Activated CD8-positive, alpha-beta memory T cell treated with anti-CD3 and anti-CD28 coated beads for 1 hour (primary cell): Measurements from ENCODE around the gene ITGB3BP.
"Not testable (repeated sequence)": the region's sequence is repeated elsewhere in the genome, so short reads cannot be mapped to it uniquely, and the experiment has no call there.

Experiments used
- DNase-seq, 2 donors: peaks; one replicate each; pipeline ENCODE4 v3.0.0-alpha.2; 2020; ENCODE audit warnings: low read depth in 1 of 2; ENCODE audit errors: extremely low read depth in 1 of 2

The ITGB3BP gene

DNA sequence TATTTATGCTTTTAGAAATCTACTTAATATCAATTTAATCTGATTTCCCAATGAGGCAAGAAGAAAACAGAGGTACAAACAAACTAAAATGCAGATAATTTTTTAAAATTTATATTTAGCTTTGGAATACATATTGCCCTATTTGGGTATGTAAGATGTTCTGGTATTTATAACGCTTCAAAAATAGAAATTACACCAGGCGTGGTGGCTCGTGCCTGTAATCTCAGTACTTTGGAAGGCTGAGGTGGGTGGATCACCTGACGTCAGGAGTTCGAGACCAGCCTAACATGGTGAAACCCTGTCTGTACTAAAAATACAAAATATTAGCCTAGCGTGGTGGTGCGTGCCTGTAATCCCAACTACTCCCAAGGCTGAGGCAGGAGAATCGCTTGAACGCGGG, 13.3 kb downstream of the ITGB3BP start:
- DNase-seq, result no peak

- DNase-seq, result no peak
Observed at GRCh38 chr1:63506782-63507181, 16.2 kb downstream of the ITGB3BP start.

GRCh38 chr1:63501256-63501655, 21.8 kb downstream of the ITGB3BP start:
- DNase-seq, result no peak

DNA sequence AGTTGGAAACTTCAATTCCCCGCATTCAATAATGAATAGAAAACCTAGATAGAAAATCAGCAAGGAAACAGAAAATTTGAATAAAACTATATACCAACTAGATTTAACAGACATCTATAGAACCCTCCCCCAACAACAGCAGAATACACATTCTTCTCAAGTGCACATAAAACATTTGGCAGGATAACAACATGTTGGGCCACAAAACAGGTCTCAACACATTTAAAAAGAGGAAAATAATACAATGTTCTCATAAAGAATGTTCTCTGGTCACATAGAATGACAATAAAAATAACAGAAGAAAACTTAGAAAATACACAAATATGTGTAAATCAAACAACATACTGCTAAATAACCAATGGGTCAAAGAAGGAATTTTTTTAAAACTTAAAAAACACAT, 24.9 kb downstream of the ITGB3BP start:
- DNase-seq, result no peak

DNA sequence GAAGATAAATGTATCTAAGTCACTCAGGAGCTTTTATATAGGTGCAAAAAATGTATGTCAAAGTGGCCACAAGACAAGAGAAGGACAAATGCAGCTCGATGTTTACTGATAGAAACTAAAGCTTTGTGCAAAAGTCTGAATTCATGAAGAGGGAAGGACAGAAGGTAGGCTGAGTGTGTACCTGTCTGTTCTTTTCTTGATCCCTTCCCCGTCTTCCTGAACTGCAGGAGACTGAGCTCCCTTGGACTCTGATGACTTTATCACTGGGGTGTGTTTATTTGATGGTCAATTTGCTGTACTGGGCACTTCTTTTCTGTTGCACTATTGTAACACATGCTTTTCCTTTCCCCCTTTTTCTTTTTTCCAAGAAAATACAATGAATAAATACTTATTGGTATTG, 25.4 kb downstream of the ITGB3BP start:
- no peak for DNase-seq

GRCh38 chr1:63487336-63488065, 35.5 kb downstream of the ITGB3BP start:
- DNase-seq, result no peak

GRCh38 chr1:63486629-63487028, 36.4 kb downstream of the ITGB3BP start:
- DNase-seq, result no peak

DNA sequence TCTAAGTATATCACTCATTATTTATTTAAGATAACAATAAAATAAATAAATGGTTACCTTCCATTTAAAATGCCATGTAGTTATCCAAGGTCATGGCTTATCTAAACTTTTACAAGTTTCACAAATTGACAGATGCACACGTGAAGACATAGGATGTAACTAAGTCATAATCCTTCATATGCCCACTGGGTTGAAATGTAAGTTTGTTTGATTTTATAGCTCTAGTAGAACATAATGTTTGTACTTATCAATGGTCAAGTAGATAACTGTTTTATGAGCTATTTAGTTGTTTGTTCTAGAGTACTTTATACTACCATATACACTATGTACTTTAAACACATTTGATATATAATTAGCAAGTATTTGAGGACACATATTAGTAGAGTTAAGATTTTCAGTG, 43.0 kb downstream of the ITGB3BP start:
- DNase-seq, result no peak

GRCh38 chr1:63475761-63476160, 47.3 kb downstream of the ITGB3BP start:
- no peak for DNase-seq

DNA sequence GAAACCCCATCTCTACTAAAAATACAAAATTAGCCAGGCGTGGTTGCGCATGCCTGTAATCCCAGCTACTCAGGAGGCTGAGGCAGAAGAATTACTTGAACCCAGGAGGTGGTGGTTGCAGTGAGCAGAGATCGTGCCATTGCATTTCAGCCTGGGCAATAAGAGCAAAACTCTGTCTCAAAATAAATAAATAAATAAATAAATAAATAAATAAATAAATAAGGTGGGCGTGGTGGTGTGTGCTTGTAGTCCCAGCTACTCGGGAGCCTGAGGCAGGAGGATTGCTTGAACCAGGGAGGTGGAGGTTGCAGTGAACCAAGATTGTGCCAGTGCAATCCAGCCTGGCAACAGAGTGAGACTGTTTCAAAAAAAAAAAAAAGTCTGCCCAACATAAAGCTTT, 54.3 kb downstream of the ITGB3BP start:
- DNase-seq, result not testable (repeated sequence)

DNA sequence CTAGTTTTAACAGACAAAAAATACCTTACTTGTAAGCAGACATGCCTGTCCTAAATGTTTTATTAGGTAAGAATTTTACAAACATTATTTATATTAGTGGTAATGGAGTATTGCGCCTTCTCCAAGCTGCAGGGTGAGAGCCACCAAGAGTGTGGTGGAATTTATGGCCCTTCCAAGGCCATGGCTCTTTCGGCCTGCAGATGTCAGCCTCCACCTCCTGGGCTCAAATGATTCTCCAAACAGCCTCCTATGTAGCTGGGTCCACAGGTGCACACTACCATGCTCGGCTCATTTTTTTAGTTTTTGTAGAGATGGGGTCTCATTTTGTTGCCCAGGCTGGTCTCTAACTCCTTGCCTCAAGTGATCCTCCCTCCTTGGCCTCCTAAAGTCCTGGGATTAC, 56.3 kb downstream of the ITGB3BP start:
- no peak for DNase-seq

DNA sequence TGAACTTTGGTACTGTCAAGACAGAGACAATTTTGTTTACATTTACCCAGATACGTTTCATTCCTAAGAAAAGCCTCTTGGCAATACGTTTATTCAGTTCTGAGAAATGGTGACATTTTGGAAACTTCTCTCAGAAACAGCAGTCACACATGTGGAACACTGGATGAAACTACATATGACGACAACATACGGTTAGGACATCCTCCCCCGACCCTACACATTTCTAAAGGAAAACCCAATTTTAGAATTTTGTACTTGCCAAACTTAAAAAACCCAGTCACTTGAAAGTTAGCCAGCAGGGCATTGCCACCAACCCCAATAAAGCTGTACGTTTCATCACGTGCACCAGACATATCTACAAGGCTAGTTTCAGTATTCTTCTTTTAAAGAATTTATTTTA, 56.8 kb downstream of the ITGB3BP start:
- DNase-seq, result no peak

GRCh38 chr1:63463248-63463647, 59.8 kb downstream of the ITGB3BP start:
- DNase-seq, result no peak

GRCh38 chr1:63461661-63462230, 61.3 kb downstream of the ITGB3BP start:
- no peak for DNase-seq

DNA sequence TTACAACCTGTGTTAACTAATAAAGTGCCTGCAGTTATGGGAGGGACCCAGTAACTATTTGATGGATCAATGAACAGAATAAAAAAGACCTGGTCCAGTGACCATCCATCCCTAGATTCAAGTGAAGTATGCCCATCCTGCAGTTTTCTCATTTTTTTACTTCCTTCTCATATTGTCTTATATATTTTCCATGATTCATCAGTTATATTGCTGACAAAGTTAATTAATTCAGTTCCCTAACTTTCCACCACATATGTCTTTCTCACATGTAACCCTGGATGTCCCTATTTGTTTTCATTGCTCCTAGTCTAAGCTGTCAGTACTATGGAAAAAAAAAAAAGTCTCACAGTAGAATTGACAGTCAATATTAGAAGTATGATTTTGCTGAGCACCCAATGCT, 64.3 kb downstream of the ITGB3BP start:
- DNase-seq, result no peak

- DNase-seq, result no peak
Observed at GRCh38 chr1:63454269-63454668, 68.8 kb downstream of the ITGB3BP start.

DNA sequence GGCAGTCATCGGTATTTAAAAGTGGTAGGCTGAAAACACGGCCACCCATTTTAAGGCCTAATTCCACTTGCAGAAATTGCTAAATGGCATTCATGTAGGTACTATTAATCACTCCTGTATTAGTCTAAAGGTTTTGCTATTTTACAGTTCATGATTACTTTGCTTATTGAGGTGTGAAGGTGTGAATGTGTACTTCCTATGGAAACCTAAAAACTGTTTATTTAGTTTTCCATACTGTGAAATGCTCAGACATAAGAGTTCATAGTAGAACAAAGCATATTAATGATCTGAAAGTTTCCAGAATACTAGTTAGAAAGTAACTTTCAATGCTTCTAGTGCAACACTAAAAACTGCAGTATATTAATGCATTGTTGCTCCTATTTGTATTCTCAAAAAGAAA, 69.8 kb downstream of the ITGB3BP start:
- DNase-seq, result no peak

DNA sequence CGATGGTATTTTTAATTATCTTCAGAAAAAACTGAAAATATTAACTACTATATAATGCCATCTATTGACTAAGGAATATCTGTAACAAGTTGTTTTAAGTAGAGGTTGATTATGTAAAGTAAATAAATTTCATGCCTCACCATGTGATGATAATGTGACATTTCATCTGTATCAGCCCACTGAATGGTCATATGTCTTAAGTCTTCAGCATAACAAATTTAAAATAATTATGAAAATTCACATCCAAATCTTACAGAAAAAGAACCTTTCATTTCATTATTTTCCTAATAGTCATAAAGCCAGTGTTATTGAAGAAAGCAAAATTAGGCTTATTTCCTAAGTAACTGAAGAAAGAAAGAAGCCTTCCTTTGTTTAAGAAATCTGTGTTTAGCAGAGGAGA, 72.6 kb downstream of the ITGB3BP start:
- DNase-seq, result no peak

DNA sequence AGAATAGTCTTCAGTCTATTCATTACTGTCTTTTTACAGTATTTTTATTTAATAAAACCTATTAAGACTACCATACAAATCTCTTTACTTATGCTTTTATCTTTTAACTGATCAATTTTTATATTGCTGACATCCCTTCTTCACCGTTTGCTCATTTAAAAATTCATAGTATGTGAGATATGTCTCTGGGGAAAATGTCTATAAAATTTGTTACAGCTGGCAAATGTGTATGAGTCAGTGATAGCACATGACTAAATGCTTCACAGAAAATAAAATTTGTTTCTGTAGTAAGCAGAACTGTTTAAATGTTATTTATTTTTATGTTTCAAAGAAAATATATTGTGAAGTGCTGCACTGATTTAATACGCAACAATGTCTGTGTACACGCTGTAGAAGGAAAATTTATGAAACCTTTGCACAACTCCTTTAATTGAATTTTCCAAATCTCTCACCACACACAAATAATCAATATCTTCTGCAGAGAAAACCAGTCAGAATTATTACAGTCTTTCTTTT, 74.2 kb downstream of the ITGB3BP start:
- DNase-seq, result no peak

- no peak for DNase-seq
Observed at GRCh38 chr1:63442141-63442475, 80.9 kb downstream of the ITGB3BP start.

DNA sequence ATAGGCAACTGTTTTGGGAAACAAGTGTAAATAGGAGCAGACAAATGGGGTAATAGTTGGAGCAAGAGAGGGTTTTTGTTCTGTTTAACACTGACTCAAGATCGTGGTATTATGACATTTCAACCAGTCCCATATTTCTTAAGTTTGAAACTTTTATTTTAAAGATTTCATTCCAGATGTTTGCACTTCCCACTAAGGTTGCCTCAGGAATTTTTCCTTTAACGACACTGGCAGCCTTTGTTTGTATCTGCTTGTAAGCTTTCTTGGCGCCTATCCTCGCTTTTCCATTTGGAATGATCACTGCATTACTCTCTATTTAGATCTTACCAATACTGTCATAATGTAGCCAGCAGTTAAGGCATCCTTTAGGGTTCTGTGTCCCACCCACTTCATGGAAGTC, 87.9 kb downstream of the ITGB3BP start:
- no peak for DNase-seq

DNA sequence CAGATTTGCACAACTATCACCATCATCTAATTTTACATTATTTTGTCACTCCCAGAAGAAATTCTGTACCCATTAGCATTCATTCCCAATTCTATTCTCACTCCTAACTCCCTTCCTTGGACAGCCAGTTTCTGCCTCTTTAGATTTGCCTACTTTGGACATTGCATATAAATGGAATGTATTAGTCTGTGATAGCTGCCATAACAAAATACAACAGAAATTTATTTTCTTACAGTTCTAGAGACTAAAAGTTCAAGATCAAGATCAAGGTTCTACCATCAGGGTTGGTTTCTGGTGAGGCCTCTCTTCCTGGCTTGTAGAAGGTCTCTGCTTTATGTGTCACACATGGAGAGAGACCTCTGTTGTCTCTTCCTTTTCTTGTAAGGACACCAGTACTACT, 93.7 kb downstream of the ITGB3BP start:
- no peak for DNase-seq

GRCh38 chr1:63428815-63429214, 94.2 kb downstream of the ITGB3BP start:
- no peak for DNase-seq
